Thyroid gland (tissue), 4 donors: ENCODE results near the gene ANKRD31. TPM values are rescaled to one million over a fixed set of nuclear protein-coding genes. Genes with fewer than 3 reads are reported as not detected.

Experiments
- DNase-seq, 2 donors: peaks; one replicate each; pipeline ENCODE4 v3.0.0-alpha.2; 2019
- H3K27ac ChIP-seq, 3 donors: fragments of 200-600 bp; sonication (generic); 1 replicate in 2 of 3; 2 replicates in 1 of 3; pipeline ENCODE4 v1.5.1; 2016 to 2019; ENCODE audit warnings: mild to moderate bottlenecking in 1 of 3, moderate library complexity in 1 of 3
- H3K27me3 ChIP-seq: fragments of 200-600 bp; sonication (generic); one replicate; pipeline ENCODE4 v1.5.1; 2019
- H3K36me3 ChIP-seq, 2 donors: fragments of 200-600 bp; sonication (generic); one replicate each; pipeline ENCODE4 v1.5.1; 2016 to 2019
- H3K4me1 ChIP-seq, 2 donors: fragments of 200-600 bp; sonication (generic); one replicate each; pipeline ENCODE4 v1.5.1; 2017 to 2019
- H3K4me3 ChIP-seq, 3 donors: fragments of 200-600 bp; sonication (generic); replicated peaks in 1 of 3; 1 replicate in 2 of 3; 2 replicates in 1 of 3; pipeline ENCODE4 v1.5.1; 2016; ENCODE audit warnings: mild to moderate bottlenecking in 1 of 3
- H3K9me3 ChIP-seq: fragments of 200-600 bp; sonication (generic); one replicate; pipeline ENCODE4 v1.5.1; 2017
- CTCF ChIP-seq, 6 experiments: fragments of 200-600 bp in 3 of 6; fragments of 450-650 bp in 3 of 6; sonication (generic) in 3 of 6; IDR thresholded peaks; one replicate each; pipeline ENCODE4 v1.5.1; 2016 to 2019; ENCODE audit warnings: antibody characterized with exemption in 6 of 6, mild to moderate bottlenecking in 2 of 6, inconsistent platforms in 1 of 6, moderate library complexity in 1 of 6
- POLR2A ChIP-seq, 2 donors: fragments of 450-650 bp; IDR thresholded peaks; one replicate each; pipeline ENCODE4 v1.6.1; 2017; ENCODE audit warnings: antibody characterized with exemption in 2 of 2, mild to moderate bottlenecking in 2 of 2, moderate library complexity in 1 of 2
- WGBS, 2 donors: methylation state at CpG; one replicate each; pipeline ENCODE4 v1.1.5; 2017; 5-methylcytosine and 5-hydroxymethylcytosine counted together
- intact Hi-C: fragments of 100-400 bp; cut with DNase I; formaldehyde crosslinking; loops from one replicate; pipeline ENCODE4 v1.15.1; 2023
- total RNA-seq, 4 donors: library from RNA; depleted of rRNA; stranded (reverse); fragments of >200 nt; gene quantifications; one replicate each; pipeline ENCODE4 v1.2.3, GENCODE V29; 2016

The ANKRD31 gene
- total RNA-seq, 4 donors from 2014 or later, result 0.11 to 0.81 (median 0.33) TPM

- Histone ChIP-seq H3K27me3 (no peaks in the 10 kb centered on the region), H3K4me3 (no peak overlapping the region), H3K36me3 (no peaks in the 10 kb centered on the region), H3K9me3 (no peaks in the 10 kb centered on the region), H3K27ac (no peak overlapping the region), H3K4me1 (no peaks in the 10 kb centered on the region)
- WGBS, 2 donors, result 94 to 98% methylated on average over 2 of the region's 2 CpGs
- intact Hi-C loops, result no loop called here
- TF ChIP-seq CTCF (IDR thresholded peaks at IDR 0.05) (no peak), POLR2A (IDR thresholded peaks at IDR 0.05) (no peak)
- no peak for DNase-seq
These were observed 8.3 kb upstream of the ANKRD31 start for GRCh38 chr5:75245023-75245422.

GRCh38 chr5:75243510-75243909, 6.8 kb upstream of the ANKRD31 start:
- no peaks in the 10 kb centered on the region for H3K4me1 ChIP-seq
- no peak overlapping the region for H3K27ac ChIP-seq
- DNase-seq, result no peak
- intact Hi-C loops, result no loop called here
- H3K36me3 ChIP-seq, result no peaks in the 10 kb centered on the region
- H3K4me3 ChIP-seq, result no peak overlapping the region
- H3K9me3 ChIP-seq, result no peaks in the 10 kb centered on the region
- TF ChIP-seq CTCF (IDR thresholded peaks at IDR 0.05), result no peak
- TF ChIP-seq POLR2A (IDR thresholded peaks at IDR 0.05), result no peak
- WGBS, 2 donors, result 88 to 90% methylated on average over 5 of the region's 5 CpGs
- H3K27me3 ChIP-seq, result no peaks in the 10 kb centered on the region

DNA sequence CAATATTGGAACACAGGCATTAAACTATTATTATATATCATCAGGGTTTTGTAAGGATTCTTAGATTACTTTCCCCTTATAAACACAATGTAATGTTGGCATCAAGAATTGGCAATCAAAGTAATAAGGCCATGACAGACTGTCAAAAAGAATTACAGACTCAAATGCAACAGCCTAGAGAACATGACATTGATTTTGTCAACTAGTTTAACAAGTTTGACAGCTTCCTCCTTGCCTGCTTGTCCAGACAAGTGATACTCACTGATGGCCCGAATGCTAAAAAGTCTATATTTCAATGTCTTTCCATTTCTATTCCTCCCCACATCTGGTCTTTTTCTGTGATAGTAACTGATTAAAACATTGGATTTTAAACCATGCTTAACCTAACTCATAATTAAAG, 6.4 kb upstream of the ANKRD31 start:
- Histone ChIP-seq H3K9me3 (no peaks in the 10 kb centered on the region), H3K4me3 (no peak overlapping the region), H3K4me1 (no peaks in the 10 kb centered on the region), H3K36me3 (no peaks in the 10 kb centered on the region), H3K27ac (no peak overlapping the region), H3K27me3 (no peaks in the 10 kb centered on the region)
- 40 to 47% methylated on average over 1 of the region's 1 CpG for WGBS, 2 donors
- intact Hi-C loops, result no loop called here
- no peak for DNase-seq
- no peak for TF ChIP-seq CTCF (IDR thresholded peaks at IDR 0.05)
- TF ChIP-seq POLR2A (IDR thresholded peaks at IDR 0.05), result no peak

GRCh38 chr5:75242067-75242466, 5.4 kb upstream of the ANKRD31 start:
- H3K9me3 ChIP-seq, result no peaks in the 10 kb centered on the region
- no peak overlapping the region for H3K27ac ChIP-seq
- intact Hi-C loops, result no loop called here
- H3K27me3 ChIP-seq, result no peaks in the 10 kb centered on the region
- 69 to 89% methylated on average over 2 of the region's 2 CpGs for WGBS, 2 donors
- H3K4me3 ChIP-seq, result no peak overlapping the region
- DNase-seq, result no peak
- H3K36me3 ChIP-seq, result no peaks in the 10 kb centered on the region
- H3K4me1 ChIP-seq, result no peaks in the 10 kb centered on the region
- TF ChIP-seq POLR2A (IDR thresholded peaks at IDR 0.05) (no peak), CTCF (IDR thresholded peaks at IDR 0.05) (no peak)

DNA sequence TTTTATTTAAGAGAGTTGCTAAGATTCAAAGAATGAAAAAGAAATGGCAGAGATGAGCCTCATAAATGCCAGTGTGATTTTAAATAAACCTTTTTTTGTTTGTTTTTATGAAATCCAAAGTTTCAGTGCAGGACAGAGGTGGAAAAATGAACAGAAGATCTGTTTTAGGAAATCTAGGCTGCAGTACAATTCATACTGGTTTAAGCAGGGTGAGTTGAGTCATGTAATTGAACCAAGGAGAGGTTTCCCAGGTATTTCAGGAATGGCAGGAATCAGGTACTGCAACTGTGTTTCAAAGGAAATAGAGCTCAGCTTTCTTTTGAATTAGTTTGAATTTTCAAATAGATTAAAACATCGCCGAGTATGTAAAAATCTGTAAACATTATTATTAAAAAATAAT, 3.0 kb upstream of the ANKRD31 start:
- TF ChIP-seq CTCF (IDR thresholded peaks at IDR 0.05), result no peak
- TF ChIP-seq POLR2A (IDR thresholded peaks at IDR 0.05), result no peak
- Histone ChIP-seq H3K4me3 (no peak overlapping the region), H3K27me3 (no peaks in the 10 kb centered on the region), H3K36me3 (no peaks in the 10 kb centered on the region), H3K27ac (no peak overlapping the region), H3K4me1 (peaks cover 5 to 6% of the 10 kb centered on the region in 2 donors), H3K9me3 (no peaks in the 10 kb centered on the region)
- intact Hi-C loops, result loop anchor here (5.0 kb wide), 2 partner anchors 273 to 448 kb away; partner anchors contain the start of genes CERT1 and POLK
- 91% methylated on average over 2 of the region's 2 CpGs for WGBS, 2 donors
- DNase-seq, result no peak
